GM18870 (cell line): ENCODE measurements around the gene PPP1R9A.

Source experiments
- ATAC-seq: cut with Tn5 transposase; IDR thresholded peaks from one replicate; pipeline ENCODE4 v1.9.1; 2021; ENCODE audit warnings: moderate library complexity; ENCODE audit not compliant: unreplicated experiment

Gene PPP1R9A

DNA sequence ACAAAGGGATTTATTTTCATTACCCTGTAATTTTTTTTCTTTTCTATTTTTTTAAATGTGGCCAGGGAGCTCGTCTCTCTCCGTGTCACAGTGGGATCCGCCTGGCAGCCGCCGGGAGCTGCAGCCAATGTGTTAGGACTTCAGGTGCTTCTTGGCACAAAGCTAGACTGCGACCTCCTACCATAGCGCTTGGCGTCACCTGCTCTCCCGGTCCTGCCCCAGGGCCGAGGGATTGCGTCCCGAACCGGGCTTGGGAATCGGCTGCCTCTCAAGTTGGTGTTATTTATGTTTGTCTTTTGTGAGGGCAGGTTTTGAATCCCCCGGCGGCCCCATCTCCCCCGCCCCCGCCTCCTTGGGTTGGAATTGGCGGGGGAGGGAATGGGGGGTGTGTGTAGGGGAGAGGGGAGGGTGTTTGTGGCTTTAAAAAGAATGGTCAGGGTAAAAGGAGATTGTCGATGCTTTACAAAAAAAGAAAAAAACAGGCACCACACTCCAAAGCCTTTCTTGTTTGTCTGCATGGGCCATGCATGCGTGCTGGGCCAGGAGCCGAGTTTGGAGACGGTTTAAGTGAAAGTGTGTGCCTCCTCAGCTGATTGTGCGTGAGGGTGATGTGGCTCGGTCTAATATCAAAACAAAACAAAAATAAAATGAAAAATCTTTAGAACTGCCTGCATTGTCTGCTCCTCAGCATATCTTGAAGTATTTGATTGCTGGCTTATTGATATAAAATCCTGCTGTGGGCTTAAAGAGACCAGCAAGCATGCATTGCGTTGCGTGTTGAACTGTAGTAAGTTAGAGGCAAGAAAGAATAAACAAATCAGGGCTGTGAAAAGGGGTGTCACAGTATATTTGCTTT, 1.2 kb downstream of the PPP1R9A start:
- no peak for ATAC-seq

DNA sequence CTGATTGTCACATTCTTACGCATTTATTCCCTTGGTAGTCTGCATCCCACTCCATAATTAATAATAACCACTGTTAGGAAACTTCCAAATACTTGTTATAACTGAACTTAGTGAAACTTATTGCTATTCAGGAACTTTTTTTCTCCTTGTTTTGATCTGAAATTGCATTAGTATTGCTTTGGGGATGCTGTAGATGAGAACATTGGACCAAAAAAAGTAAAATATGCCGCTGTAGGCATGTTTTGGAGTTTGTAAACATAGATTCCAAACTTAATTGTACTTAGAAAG, 1.7 kb downstream of the PPP1R9A start:
- no peak for ATAC-seq

DNA sequence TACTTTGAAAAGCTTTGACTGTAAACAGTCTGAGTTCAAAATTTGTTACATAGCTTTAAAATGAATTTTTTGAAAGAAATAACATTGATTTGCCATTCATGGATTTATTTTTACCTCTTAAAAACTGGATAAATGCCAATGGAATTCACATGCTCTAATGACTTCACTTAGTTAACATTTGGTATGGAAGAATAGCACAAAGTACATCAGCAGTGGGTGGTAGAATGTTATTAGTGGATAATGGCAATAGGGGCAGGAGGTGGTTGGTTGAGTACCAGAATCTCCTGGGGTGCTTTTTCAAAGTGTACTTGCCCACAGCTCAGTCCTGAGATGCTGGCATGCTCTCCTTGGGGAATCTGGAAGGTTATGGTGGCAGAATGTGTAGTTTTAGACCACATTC, 4.7 kb downstream of the PPP1R9A start:
- no peak for ATAC-seq

DNA sequence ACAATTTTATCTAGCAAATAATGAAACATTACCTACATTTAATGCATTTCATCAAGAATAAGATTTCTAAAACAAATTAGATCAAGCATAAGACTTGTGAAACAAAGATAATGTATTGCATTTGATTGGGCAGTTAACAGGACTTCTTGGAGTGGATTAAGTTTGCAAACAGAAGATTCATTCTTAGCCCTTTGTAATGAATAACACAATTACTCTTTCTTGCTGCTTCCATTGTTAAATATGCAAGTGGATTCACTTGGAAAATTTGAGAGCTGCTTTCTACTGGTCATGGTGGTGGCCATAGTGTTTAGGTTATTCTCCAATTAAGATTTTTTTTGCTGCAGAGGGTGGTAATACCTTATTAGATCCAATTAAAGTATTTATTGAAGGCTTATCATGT, 6.0 kb downstream of the PPP1R9A start:
- ATAC-seq = no peak

DNA sequence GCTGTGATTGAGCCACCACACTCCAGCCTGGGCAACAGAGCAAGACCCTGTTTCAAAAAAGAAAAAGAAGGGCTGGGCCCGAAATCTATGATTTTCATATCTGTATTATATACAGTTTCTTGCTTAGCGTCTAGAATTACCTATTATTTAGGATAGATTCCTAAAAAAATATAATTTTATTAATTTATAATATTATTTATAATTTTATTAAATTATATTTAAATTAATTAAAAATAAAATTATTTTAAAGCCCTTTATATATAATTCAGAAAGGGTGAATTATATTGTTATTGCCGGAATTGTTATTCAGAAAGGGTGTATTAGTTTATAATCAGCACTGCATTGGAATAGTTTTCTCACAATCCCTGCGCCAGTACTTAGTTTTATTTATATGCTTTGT, 14.5 kb downstream of the PPP1R9A start:
- no peak for ATAC-seq

DNA sequence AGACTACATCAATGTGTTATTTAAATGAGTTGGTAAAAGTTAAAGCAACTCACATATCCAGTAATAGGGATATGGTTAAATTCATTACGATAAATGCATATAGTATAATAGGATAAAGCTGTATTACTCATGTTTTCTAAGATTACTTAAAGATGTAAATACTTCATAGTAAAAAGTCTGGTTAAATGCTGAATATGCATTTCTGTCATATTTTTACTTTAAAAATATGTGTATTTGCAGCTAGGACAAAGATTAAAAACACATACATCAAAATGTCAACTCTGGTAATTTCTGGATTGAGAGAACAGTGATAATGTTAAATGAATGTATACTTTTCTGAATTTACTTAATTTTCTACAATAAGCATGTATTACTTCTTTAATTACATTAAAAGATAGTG, 15.1 kb downstream of the PPP1R9A start:
- no peak for ATAC-seq

DNA sequence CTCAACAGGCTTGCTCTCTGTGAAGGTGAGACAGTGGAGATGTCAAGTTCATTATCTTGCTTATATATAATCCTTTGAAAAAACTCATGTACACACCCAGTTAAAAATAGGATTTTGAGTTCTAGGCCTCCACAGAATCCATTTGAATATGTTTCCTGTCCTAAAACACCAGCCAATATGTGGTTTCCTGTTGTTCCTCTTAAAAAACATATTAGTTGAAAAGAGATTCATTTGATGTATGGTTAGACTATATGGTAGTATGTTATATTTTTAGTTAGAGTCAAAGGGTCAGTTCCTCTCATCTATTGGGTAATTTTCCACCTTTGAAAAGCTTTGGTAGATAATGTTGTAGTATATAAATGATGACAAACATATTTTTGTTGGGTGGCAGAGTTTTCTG, 16.0 kb downstream of the PPP1R9A start:
- ATAC-seq = no peak

DNA sequence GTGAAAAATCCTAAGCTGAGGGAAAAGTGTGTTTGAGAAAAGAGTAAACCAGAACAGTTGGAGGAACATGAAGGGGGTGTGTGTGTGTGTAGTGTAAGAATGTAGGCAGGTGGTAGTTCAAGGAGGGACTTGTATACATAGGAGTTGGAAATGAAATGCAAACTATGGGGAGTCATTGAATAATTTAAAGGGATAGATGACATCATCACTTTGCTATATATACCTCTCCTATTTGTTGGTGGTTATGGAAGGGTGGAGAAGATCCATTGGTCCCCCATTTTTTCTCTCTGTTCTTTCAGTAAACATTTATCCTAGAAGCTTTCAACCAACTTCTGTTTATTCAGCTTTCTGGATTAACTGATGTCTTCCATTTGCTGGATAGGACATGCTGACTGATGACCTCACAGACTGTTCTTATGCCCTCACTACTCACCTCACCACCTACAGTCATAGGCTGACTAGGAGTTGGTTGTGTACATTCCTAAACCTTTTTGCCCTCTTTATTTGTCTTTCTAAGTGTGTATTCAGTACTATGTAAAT, 20.8 kb downstream of the PPP1R9A start:
- no peak for ATAC-seq

DNA sequence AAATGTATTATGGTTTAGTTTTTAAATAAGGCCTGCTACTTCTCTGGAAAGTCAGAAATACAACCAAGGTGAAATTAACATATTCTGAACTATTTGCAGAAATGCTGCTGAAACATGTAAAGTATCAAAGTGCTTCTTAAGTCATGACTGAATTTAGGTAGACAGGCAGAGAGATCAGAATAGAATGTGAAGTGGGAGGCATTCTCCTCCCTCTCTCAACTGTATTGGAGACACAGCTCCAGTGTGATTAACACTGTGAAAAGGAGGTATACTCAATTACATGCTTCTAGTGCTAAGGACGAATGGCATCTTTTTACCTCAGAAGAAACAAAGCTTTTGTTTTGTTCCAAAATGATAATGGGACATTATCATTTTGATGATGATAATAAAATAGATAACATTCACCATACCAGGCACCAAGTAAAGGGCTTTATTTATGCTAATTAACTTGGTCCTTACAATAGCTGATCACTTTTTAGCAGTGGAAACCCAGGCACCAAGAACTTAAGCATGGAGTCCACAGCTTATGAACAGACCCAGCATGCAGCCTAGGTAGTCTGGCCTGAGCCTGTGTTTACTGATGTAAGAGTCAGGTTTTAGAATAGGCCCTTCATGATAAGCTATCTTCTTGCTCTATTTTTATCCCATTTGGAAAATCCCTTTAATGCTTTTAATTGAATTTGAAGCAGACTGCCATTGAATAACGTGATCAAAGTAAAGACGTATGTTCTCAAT, 26.0 kb downstream of the PPP1R9A start:
- no peak for ATAC-seq

DNA sequence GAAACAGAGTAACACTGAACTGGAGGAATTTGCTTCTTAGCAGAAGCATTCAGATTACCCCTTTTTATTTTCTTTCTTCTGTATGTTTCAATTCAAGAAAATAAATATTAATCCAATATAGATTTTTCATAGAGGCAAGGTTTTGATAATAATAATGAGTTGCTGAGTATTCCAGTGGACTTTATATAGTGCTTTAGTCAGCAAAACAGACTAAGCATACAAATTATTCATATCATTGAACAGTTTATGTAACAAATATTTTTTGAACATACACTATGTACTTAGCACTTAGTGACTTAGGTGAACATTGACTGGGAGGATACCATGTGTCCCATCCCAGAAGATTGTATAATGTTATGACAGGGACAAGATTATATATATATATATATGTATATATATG, 32.0 kb downstream of the PPP1R9A start:
- no peak for ATAC-seq

DNA sequence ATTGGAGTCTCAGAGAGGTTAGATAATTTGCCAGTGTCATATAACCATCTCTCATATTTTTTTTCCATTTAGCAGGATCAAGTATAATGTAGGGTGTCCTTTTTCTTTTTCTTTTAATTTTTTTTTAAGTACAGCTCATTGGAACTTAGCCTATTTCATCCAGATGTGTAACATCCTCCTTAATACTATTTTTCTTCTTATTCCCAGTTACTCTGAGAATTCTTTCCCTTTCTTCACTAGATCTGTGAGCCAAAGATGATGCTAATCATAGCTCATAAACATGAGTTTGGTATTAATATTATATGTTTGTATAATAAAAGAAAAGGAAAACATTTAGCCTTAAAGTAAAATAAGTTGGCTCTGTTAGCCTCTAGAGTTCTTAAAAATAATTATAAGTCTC, 32.8 kb downstream of the PPP1R9A start:
- no peak for ATAC-seq

DNA sequence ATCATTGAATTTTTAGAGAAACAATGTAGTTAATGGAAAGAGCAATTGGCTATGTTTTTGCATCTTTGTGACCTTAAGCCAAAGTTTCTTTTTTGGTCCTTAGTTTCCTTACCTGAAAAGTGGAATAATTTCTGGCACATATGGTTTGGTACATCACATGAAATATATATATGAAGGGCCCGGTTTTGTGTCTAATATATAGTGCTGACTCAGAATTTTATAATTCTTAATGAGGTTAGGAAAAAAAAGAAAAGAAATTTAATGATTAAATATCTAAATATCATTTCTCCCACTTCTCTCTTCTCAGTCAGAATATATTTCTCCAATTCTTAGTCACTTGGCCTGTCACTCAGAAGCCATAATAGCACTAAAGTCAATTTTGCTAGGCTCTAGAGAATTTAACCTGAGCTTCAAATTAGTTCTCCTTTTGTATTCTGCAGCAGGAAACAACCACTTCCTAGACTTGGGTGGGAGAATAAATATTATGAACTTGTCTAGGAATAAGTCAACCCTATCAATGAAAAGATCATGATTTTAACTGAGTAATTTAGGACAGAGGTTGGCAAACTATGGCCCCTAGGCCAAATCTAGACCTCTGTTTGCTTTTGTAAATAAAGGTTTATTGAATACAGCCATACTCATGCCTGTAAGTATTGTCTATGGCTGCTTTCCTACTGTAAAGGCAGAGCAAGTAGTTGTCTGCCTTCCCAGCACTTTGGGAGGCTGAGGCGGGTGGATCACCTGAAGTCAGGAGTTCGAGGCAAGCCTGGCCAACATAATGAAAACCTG, 34.6 kb downstream of the PPP1R9A start:
- ATAC-seq = no peak

DNA sequence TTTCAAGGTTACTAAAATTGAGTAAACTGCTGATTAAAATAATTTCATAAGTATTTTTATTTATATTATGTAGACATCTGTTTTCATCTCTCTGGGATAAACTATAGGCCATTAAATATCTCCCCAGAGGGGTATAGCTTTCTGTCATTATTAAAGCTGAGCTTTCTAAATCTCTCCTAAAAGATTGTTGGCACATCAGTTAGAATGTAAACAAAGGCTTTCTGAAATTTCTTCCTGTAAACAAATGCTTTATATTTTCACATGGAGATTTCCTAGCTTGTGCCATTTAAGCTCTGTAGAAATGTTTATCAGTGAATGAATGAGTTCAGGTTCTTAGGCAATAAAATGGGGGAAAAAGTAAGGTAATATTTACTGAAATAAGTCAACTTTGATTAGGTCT, 35.7 kb downstream of the PPP1R9A start:
- no peak for ATAC-seq

DNA sequence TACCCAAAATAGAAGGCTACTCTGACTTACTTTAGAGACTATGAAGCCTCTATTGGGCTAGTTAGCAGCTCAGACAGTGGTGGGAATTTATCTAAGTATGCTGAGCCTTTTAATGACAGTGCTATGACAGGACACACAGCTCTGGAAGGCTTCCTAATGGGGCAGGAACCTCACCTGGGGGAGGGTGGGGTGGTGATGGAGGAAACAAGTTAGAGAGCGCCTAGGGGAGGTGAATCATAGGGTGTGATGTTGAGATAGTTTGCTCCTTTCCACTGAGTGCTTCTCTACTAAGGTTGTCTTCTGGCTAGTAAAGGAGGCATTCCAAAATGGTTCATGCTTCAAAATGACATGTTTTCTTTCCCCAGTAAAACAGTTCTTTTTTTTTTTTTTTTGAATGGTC, 42.1 kb downstream of the PPP1R9A start:
- no peak for ATAC-seq

DNA sequence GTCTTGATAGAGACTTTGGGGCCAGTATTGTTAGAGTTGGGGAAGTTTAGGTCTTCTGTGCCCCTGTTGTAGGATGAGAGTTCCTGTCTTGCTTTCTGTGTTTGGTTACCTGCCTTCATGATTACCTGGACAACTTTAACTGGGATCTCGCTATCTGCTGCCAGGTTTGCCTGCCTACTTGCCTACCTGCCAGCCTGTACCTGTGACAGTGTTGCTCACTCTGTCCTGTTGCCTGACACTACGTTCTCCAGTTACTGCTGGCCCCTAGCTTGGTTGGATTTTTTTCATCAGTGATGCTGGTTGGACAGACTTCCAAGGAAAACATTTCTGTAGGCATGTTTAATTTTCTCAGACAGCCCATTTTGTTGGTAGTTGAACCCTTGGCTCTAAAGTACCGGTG, 48.4 kb downstream of the PPP1R9A start:
- ATAC-seq = no peak

DNA sequence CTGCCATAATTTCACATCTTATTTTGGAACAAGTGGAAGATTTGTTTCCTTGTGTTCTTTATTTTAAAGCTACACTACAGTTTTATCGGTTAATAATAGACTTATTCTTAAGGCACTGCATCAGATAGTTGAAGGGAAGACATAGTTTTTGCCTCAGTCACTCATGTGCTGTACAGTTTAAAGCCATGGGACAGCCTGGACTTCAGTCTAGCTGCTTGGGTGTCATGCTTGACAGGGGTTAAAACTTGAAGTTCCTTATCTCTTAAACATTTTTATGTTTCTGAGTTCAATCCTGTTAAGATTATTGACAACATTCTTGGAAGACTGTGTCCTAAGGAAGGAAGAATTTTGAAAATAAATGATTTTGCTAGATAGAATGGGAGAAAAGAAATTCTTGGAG, 49.7 kb downstream of the PPP1R9A start:
- ATAC-seq = no peak

DNA sequence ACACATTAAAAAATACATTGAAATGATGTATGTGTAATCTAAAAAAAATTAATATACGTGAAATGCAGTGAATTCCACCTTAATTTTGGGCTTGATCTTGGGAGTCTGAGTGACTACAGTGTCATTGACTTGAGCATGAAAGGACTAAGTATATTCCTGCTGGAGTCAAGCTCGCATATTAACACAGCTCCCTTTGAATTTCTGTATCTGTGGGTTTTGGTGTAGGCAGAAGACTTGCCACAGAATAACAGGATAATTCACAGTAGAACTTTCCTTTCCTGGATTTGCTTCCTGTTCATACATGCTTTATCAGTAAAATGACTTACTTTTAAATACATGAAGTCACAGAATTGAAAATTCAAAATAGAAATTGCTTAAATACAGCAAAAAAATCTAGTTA, 55.3 kb downstream of the PPP1R9A start:
- ATAC-seq = no peak

DNA sequence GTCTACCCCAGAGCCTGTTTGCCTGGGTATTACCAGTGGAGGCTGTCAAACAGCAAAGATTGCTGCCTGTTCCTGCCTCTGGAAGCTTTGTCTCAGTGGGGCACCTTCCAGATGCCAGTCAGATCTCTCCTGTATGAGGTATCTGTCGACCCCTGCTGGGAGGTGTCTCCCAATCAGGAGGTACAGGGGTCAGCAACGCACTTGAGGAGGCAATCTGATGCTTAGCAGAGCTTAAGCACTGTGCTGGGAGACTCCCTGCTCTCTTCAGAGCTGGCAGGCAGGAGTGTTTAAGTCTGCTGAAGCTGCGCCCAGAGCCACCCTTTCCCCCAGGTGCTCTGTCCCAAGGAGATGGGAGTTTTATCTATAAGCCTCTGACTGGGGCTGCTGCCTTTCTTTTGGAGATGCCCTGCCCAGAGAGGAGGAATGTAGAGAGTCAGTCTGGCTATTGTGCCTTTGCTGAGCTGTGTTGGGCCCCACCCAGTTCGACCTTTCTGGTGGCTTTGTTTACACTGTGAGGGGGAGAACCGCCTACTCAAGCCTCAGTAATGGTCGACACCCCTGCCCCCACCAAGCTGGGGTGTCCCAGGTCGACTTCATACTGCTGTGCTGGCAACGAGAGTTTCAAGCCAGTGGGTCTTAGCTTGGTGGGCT, 62.2 kb downstream of the PPP1R9A start:
- ATAC-seq = no peak

DNA sequence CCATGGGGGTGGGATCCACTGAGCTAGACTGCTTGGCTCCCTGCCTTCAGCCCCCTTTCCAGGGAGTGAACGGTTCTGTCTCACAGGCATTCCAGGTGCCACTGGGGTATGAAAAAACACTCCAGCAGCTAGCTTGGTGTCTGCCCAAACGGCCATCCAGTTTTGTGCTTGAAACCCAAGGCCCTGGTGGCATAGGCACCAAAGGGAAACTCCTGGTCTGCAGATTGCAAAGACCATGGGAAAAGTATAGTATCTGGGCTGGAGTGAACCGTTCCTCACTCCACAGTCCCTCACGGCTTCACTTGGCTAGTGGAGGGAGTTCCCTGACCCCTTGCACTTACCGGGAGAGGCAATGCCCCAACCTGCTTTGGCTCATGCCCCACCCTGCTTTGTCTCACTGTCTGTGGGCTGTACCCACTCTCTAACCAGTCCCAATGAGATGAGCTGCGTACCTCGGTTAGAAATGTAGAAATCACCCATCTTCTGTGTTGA, 62.7 kb downstream of the PPP1R9A start:
- no peak for ATAC-seq

DNA sequence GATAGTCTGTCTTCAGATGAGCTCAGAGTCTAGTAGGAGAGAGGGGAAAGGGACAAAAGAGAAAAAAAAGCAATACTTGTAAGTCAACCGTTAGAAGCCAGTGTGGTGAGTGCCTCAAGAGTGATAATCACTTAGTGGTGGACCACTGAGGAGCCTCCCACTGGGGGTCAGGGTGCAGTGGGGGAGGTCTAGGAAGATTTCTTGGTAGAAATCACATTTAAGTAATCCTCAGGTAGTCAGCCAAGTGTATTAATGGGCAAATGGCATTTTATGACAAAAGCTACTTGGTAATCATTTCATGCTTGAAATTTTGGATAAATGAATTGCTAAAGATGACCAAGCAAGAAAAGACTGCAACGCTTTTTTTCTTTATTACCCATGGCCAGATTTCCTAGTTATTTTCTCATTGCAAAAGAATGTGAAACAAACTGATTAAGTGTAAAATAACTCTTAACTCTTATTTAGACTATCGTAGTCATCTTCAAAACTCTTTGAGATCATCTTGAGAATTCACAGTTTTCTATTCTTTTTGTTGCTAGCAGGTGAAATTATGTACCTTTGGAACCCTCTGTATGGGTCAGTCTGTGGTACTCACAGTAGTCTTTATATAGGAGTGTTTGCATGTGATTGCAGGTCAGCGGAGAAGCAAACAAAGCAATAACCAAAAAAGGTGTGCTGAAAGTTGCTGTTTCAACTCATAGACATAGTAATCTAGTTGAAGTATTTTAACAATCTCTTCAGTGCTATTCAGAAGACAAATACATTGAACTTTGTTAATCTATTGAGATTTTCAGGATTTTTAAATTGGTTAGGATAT, 63.9 kb downstream of the PPP1R9A start:
- ATAC-seq = no peak
